C4-2B (cell line): ENCODE measurements around the gene GALNT13.

Source experiments
- H3K27ac ChIP-seq: fragments of 450-650 bp; 2 replicates; pipeline ENCODE4 v1.5.1; 2017
- ZFX ChIP-seq: fragments of 450-650 bp; IDR thresholded peaks from 2 replicates; pipeline ENCODE4 v1.6.1; 2017
- TF ChIP-seq, protein P1 (sequence below): fragments of 450-650 bp; conservative IDR thresholded peaks from 2 replicates; pipeline ENCODE4 v1.5.1; 2017; ENCODE audit warnings: mild to moderate bottlenecking

GALNT13 gene

GRCh38 chr2:153944800-153945199, 73.1 kb downstream of the GALNT13 start:
- TF ChIP-seq ZFX = no peak
- TF ChIP-seq, protein P1, sequence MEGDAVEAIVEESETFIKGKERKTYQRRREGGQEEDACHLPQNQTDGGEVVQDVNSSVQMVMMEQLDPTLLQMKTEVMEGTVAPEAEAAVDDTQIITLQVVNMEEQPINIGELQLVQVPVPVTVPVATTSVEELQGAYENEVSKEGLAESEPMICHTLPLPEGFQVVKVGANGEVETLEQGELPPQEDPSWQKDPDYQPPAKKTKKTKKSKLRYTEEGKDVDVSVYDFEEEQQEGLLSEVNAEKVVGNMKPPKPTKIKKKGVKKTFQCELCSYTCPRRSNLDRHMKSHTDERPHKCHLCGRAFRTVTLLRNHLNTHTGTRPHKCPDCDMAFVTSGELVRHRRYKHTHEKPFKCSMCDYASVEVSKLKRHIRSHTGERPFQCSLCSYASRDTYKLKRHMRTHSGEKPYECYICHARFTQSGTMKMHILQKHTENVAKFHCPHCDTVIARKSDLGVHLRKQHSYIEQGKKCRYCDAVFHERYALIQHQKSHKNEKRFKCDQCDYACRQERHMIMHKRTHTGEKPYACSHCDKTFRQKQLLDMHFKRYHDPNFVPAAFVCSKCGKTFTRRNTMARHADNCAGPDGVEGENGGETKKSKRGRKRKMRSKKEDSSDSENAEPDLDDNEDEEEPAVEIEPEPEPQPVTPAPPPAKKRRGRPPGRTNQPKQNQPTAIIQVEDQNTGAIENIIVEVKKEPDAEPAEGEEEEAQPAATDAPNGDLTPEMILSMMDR = no peak
- H3K27ac ChIP-seq = no peak overlapping the region

- TF ChIP-seq ZFX = no peak
- TF ChIP-seq, protein P1 = no peak
- no peak overlapping the region for H3K27ac ChIP-seq
Observed at GRCh38 chr2:153946036-153946435, 74.3 kb downstream of the GALNT13 start.

- no peak for TF ChIP-seq ZFX
- TF ChIP-seq, protein P1 = no peak
- H3K27ac ChIP-seq = no peak overlapping the region
Observed at GRCh38 chr2:153953761-153954160, 82.0 kb downstream of the GALNT13 start.

DNA sequence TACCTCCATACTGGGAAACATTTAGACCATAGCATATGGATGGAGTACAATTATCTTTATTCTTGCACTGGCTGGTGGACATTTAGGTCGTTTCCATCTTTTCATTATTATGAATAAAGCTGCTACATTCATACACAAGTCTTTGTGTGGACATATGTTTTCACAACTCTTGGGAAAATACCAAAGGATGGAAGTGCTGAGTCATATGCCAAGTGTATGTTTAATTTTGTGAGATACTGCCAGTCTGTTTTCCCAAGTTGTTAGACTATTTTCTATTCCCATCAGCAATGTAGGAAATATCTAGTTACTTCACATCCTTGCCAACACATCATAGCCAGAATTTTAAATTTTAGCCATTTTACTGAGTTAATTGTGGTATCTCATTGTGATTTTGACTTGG, 91.5 kb downstream of the GALNT13 start:
- TF ChIP-seq, protein P1 = no peak
- TF ChIP-seq ZFX = no peak
- no peak overlapping the region for H3K27ac ChIP-seq

DNA sequence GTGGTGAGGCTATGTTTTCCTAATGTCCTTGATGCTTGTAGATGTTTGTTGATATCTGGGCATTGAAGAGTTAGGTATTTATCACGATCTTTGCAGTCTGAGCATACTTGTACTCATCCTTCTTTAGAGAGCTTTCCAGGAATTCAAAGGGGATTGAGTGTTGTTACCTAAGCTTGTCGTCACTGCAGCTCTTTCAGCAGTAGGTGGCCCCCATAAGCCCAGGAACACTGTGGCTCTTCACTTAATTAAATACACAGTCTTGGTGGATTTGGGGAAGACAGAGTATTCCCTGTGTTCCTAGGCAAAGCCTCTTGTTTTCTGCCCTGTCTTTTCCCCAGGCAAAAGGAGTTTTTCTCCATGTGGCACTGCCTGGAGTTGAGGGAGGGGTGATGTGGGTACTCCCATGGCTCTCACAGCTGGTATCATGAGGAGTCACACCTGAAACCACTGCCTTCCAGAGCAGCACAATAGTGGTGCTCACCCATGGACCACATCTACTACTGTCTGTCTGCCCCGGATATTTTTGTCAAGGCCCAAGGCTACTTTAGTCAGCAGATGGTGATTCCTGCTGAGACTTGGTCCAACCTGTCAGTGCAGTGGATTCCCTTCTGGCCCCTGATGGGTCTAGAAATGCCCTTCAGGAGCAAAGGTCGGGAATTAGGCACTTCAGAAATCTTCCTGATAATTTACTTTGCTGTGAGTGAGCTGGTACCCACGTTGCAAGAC, 95.7 kb downstream of the GALNT13 start:
- no peak for TF ChIP-seq ZFX
- TF ChIP-seq, protein P1 = no peak
- no peak overlapping the region for H3K27ac ChIP-seq

- no peak for TF ChIP-seq ZFX
- TF ChIP-seq, protein P1 = no peak
- H3K27ac ChIP-seq = no peak overlapping the region
Observed at GRCh38 chr2:153971250-153971649, 99.5 kb downstream of the GALNT13 start.

DNA sequence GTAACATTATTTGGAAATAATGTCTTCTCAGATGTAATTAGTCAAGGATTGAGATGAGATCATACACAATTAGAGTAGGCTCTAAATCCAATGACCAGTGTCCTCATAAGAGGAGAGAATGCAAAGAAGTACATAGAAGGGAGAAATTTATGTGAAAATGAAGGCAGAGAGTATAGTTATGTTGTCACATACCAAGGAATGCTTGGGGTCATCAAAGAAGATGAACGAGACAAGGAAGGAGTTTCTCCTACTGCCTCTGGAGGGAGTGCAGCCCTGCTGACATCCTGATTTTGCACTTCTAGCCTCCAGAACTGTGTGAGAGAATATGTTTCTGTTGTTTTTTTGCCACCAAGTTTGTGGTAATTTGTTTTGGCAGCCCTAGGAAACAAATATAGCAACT, 100.1 kb downstream of the GALNT13 start:
- no peak for TF ChIP-seq ZFX
- TF ChIP-seq, protein P1 = no peak
- H3K27ac ChIP-seq = no peak overlapping the region
